Dermis microvascular lymphatic vessel endothelial cell (primary cell): Measurements from ENCODE around the gene HORMAD2. TPM values are rescaled to one million over a fixed set of nuclear protein-coding genes. Genes with fewer than 3 reads are reported as not detected.
"Not testable (repeated sequence)": the region's sequence is repeated elsewhere in the genome, so short reads cannot be mapped to it uniquely, and the experiment has no call there.

Experiments
- DNase-seq, 2 donors: peaks; one replicate each; pipeline versions ENCODE4 v3.0.0 to v3.0.0-alpha.2; 2010; ENCODE audit warnings: low read depth in 2 of 2
- total RNA-seq: library from RNA; depleted of rRNA; stranded (reverse); fragments of >200 nt; gene quantifications from 2 replicates; pipeline ENCODE4 v1.2.1, GENCODE V29; 2014

Gene HORMAD2
- total RNA-seq, 1 donor from 2014 or later, result not detected

GRCh38 chr22:30191040-30191701 is 110.9 kb downstream of the HORMAD2 start:
- no peak for DNase-seq

- DNase-seq, result peak in 1 of 2 donors; percentile 48
Observed at GRCh38 chr22:30192427-30192826, 112.2 kb downstream of the HORMAD2 start.

- DNase-seq, result no peak
Observed at GRCh38 chr22:30193031-30193775, 112.9 kb downstream of the HORMAD2 start.

GRCh38 chr22:30195245-30196140 is 115.2 kb downstream of the HORMAD2 start:
- DNase-seq, result peak in 1 of 2 donors; percentile 18

- peak; percentile 67 to 93 for DNase-seq
Observed at GRCh38 chr22:30196141-30196879, 116.0 kb downstream of the HORMAD2 start.

GRCh38 chr22:30196880-30197336 is 116.6 kb downstream of the HORMAD2 start:
- no peak for DNase-seq

GRCh38 chr22:30197389-30197788 is 117.1 kb downstream of the HORMAD2 start:
- no peak for DNase-seq

- no peak for DNase-seq
Observed at GRCh38 chr22:30198152-30198825, 118.0 kb downstream of the HORMAD2 start.

- no peak for DNase-seq
Observed at GRCh38 chr22:30198921-30199320, 118.7 kb downstream of the HORMAD2 start.

GRCh38 chr22:30200905-30201304 is 120.6 kb downstream of the HORMAD2 start:
- not testable (repeated sequence) for DNase-seq

GRCh38 chr22:30201945-30202344 is 121.7 kb downstream of the HORMAD2 start:
- no peak for DNase-seq

GRCh38 chr22:30202531-30203006 is 122.3 kb downstream of the HORMAD2 start:
- DNase-seq, result no peak

- DNase-seq, result no peak
Observed at GRCh38 chr22:30204015-30204741, 123.9 kb downstream of the HORMAD2 start.

GRCh38 chr22:30204742-30205111 is 124.5 kb downstream of the HORMAD2 start:
- peak in 1 of 2 donors; percentile 21 for DNase-seq

GRCh38 chr22:30205281-30206115 is 125.2 kb downstream of the HORMAD2 start:
- DNase-seq, result peak; percentile 56 to 71

GRCh38 chr22:30206944-30207343 is 126.7 kb downstream of the HORMAD2 start:
- peak in 1 of 2 donors; percentile 59 for DNase-seq

- peak in 1 of 2 donors; percentile 81 for DNase-seq
Observed at GRCh38 chr22:30208631-30209603, 128.7 kb downstream of the HORMAD2 start.

GRCh38 chr22:30209642-30210041 is 129.4 kb downstream of the HORMAD2 start:
- no peak for DNase-seq
